ENCODE data around the gene VPS51. TPM values are rescaled to one million over a fixed set of nuclear protein-coding genes. Genes with fewer than 3 reads are reported as not detected.
"Not testable (repeated sequence)": the region's sequence is repeated elsewhere in the genome, so short reads cannot be mapped to it uniquely, and the experiment has no call there.

VPS51 gene
- total RNA-seq, 1 donor from 2014 or later: 214 TPM

DNA sequence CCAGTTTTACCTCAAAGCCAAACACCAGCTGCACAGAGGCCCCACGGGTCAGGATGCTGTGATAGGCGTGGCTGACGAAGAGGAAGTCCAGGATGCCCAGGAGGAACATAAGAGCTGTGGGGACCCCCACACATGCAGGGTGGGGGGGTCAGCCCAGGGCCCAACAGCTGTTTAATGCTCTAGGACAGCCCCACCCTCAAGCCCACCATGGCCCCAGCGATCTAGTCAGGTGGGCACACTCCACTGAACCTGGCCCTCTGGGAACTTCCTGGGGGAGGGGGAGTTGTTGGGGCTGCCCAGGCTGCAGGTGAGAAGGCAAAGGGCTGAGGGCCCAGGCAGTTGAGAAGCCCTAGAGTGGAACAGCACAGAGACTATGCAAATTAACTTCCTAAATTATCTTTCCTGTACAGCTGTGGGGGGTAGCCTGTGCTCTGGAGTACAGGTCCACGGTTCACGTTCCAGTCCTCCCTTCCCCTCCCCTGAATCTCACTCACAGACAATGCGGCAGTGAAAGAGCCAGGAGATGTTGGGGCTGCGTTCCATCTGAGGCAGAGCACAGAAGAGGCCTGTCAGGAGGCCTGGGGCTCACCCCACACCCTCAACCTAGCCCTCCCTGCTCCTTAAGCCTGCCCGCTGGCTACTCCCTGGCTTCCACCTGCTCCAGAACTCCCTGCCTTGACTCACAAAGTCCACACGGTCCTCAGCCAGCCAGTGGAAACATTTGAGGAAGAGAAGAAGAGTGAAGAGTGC lies 36.4 kb downstream of the VPS51 start:
- no peak for DNase-seq (ENCODE audit: low read depth)

DNA sequence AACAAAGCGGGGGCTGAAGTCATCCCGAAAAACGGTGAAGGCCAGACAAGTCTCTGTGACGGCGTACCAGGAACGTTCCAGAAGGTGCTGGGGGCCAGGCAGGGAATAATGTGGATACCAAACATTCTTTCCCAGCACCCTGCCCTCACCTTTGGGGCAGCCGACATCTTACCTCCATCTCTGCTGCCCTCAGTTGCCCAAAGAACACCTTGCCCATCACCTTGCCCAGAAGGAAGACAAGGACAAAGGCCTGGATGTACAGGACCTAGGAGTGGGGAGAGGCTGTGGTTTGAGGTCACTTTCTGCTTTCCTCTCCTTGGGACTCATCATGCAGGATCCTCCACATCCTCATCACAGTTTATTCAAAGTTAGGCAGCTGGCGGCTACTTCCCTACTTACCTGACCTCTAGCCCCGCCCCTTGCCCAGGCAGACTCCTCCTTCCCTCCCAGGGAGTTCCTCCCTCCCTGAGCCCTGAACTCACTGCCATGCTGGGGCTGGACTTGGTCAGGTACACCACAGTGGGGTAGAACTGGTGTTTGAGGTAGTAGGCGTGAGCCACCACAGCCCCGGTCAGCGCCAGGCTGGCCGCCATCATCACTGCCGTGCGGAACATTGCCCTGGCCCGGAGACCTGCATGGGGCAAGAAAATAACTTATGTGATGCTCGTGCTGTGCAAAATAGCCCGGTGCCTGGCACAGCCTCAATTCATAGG lies 37.1 kb downstream of the VPS51 start:
- no peak for DNase-seq (ENCODE audit: low read depth)

DNA sequence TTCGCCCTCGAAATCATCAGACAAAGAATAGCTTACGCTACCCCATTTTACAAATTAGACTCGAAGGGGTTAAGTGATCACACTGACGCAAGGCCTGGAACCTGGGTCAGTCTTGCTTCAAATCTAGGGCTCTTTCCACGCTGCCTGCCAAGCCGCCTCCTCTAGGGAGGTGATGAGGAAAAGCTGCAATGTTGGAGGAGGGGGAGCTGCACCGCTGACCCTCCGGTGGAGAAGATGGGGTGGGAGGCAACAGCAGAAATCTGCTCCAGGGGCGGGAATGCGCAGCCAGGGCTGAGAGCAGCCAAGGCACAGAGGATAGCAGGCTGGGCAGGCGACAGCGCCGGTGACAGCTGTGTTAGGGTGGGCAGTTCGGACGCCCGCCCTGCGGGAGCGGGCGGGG lies 37.7 kb downstream of the VPS51 start:
- DNase-seq (ENCODE audit: low read depth): no peak

DNA sequence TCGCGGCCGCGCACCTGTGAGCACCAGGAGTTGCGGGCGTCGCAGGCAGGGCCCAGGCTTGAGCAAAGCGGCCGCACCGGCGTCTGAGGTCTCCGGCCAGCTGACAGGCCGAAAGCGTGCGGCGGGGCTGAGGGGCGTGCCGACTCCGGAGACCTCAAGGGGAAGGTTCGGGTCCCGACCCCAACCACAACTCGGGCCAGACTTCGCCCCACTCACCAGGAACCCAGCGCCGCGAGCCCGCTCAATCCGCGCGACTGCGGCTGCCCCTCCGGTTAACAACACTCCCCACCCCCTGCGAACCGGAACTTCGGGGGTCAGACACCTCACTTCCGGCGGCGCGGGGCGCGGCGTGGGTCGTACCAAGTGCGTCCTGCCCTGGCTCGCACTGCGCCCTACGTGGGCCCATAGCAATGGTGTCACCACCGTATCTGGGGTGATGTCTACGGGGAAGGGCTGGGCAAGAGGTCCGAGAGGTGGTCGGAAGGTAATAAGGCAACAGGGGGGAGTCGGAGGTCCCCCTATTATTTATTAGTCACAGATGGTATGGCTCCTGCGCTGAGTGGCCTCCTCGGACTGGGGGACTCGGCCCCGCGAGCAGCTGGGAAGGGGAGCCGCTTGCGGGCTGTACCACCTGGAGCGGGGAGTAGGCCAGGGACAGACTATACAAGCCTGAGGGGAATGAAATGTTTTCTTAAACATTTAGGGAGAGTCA lies 38.4 kb downstream of the VPS51 start, which contains the start of gene SYVN1:
Gene SYVN1, minus strand, starts transcription at position 280 of the 712 bp plus-strand sequence. CDS start 918 bp downstream, outside the sequence.
- peak; percentile 93 for DNase-seq (ENCODE audit: low read depth)

DNA sequence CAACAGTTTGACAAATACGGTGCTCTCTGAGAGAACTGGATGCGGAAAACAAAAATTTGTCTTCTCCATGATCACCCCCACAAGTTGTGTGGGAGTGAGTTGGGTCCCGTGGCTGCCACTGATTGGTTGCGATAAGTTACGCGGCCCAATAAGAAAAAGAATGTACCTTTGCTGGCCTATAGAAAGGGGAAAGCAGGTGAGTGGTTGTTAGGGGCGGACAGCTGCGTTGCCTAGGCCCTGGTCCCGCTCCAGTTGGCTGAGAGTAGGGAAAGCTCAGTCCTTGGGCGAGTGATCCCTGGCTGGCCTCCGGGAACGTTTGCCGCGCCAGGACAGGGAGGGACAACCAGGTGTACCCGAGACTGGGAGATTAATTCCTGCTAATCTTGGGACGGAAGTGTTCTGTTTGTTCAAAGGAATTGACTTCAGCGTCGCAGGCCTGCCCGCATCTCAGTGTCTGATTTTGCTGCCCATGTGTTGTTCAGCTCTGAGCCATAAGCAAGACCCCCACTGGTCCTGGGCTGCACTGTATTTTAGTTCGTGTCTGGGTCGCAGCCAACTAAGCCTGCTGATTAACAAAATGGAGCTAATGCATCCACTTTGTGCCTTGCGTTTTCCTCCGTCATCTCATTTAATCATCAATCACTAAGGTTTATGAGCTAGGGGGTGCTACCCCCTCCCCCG lies 39.1 kb downstream of the VPS51 start:
- peak; percentile 97 for DNase-seq (ENCODE audit: low read depth)

DNA sequence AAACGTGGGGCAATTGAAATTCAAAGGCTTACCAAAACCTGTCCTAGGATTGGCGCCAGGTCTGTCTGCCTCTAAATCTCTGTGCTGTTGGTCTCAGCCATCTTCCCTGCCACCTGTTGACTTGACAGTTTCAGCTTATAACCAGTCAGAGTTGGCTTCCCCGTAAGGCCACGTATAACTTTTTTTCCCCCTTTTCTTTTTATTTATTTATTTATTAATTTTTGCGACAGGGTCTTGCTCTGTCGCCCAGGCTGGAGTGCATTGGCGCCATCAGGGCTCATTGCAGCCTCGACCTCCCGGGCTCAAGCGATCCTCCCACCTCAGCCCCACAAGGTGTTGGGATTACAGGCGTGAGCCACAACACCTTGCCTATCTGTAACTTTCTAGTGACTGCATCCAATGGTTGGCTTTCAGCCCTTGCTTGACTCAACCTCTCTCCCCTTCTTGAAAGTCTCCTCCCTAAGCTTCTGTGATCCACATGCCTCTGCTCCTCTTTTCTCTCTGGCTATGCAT lies 39.7 kb downstream of the VPS51 start:
- DNase-seq (ENCODE audit: low read depth): no peak

DNA sequence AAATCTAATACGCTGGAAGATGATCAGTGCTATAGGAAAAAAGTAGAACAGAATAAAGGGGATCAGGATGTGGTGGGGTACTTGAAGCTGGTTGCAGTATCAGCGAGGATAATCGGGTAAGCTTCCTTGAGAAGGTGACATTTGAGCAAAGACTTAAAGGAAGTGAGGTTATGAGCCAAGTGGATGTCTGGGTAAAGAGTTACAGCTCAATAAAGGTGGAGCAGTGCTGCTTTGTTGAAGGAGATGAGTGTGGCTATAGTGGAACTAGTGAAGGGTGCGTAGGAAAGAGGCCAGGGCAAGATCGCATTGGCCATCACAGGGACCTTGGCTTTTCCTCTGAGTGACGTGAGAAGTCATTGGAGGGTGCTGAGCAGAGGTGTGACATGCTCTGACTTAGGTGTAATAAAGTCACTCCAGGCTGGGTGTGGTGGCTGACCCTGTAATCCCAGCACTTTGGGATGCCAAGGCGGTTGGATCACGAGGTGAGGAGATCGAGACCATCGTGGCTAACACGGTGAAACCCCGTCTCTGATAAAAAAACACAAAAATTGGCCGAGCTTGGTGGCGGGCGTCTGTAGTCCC lies 40.6 kb downstream of the VPS51 start:
- DNase-seq (ENCODE audit: low read depth): no peak

DNA sequence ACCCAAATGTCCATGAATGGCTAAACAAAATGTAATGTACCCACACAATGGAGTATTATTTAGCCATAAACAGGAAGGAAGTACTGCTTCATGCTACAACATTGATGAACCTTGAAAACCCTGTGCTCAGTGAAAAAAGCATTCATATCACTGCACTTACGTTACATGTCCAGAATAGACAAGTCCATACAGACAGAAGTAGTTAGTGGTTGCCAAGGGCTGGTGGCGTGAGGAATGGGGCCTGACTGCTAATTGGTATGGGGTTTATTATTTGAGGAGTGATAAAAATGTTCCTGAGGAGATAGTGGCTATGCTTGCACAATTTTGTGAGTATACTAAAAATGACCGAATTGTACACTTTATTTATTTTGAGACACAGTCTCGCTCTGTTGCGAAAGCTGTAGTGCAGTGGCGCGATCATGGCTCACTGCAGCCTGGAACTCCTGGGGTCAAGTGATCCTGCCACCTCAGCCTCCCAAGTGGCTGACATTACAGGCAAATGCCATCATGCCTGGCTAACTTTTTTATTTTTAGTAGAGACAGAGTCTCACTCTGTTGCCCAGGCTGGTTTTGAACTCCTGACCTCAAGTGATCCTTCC lies 46.0 kb downstream of the VPS51 start:
- DNase-seq (ENCODE audit: low read depth): no peak

DNA sequence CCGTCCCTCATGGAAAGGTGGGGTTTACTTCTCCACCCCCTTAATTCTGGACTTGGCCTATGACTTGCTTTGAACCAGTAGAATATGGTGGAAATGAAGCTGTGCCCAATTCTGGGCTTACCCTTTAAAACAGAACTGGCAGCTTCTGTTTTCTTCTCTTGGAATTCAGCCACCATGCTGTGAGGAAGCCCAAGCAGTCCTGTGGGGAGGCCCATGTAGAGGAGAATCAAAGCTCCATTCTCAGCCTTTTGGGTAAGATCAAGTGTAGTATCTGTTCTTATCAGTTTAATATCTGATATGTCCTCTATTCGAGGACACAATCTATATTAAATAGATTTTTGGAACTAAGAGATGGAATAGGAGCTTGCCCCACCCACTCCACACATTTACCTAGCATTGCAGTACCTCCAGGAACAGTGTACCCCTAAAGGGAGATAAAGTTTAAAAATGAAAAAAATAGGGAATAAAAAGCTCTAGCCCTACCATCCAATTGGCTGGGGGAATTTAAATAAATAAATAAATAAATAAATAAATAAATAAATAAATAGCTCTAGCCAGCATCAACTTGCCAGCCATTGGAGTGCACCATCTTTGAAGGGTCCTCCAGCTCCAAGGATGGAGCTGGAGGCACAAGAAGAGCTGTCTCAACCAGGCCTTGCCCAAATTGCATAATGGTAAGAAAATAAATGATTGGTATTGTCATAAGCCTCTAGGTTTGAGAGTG lies 51.5 kb downstream of the VPS51 start:
- DNase-seq (ENCODE audit: low read depth): no peak

DNA sequence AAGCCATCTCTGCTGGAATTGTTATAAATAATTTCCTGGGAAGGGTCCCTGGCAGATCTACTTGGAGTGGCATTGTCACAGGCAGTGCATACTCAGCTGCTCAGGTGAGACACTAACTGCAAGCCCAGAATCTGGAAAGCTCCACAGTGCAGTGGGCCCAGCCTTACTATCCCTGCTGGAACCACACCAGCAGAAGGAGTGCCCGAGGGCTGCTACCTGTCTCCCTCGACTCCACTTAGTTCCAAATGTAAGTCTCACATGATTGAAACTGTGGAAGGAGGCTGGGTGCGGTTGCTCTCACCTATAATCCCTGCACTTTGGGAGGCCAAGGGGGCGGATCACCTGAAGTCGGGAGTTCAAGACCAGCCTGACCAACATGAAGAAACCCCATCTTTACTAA lies 52.6 kb downstream of the VPS51 start:
- no peak for DNase-seq (ENCODE audit: low read depth)

DNA sequence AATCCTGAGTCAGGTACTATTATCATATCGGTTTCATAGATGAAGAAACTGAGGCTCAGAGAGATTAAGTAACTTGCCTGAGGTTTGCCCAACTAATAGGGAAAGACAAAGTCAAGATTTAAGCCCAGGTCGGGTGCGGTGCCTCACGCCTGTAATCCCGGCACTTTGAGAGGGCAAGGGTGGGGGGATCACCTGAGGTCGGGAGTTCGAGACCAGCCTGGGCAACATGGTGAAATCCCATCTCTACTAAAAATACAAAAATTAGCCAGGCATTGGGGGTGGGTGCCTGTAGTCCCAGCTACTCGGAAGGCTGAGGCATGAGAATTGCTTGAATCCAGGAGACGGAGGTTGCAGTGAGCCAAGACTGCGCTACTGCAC lies 54.1 kb downstream of the VPS51 start:
- DNase-seq (ENCODE audit: low read depth): not testable (repeated sequence)

DNA sequence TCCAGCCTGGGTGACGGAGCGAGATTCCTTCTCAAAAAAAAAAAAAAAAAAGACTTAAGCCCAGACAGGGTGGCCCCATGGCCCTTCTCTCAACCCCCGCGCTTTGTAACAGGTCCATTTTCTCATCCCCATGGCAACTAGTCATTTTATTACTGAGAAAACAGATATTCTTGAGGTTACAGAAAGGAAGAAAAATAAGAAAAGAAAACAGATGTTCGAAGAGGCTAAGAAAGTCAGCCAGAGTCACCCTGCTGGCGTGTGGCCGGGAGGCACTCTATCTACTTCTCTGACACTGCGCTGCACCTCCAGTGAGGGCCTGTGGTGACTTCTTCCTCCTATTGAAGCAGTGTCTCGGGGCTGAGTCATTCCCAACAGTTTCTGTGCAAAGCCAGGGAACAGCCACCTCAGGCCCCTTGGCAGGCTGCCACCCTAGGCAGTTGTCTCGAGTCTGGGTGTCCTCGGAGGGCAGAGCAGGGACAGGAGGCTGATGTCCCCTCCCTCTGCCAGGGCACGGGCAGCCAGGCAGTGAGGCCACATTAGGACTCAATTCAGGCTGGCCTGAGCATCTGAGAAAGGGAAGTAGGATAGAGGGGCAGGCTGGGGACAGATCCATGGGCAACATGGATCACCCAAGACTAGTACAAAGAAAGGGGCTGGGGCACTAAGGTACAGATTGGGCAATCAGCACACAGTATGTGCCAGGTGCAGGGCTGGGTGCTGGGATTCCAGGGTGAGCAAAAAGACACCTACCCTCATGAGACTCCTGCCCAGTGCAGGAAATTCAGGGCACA lies 54.7 kb downstream of the VPS51 start:
- peak; percentile 99 for DNase-seq (ENCODE audit: low read depth)

DNA sequence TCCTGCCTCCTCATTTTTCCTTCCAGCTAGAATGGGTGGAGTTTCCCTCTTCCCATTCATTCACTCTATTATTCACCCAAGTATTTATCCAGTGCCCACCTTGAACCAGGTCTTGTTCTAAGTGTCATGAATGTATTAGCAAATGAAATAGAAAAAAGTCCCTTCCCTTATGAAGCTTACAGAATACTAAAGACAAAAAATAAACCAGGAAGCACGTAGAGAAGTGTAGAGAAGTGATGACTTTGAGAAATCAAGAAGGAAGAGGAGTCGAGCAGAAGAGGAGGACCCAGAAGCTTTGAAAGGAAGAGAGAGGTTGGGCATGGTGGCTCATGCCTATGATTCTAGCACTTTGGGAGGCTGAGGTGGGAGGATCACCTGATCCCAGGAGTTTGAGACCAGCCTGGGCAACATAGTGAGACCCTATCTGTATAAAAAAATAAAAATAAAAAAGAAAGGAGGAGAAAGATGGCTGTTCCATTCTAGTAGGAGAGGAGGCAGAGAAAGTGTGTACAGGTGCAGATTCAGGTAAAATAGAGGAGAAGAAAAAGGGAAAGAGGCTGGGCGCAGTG lies 55.4 kb downstream of the VPS51 start:
- DNase-seq (ENCODE audit: low read depth): no peak

DNA sequence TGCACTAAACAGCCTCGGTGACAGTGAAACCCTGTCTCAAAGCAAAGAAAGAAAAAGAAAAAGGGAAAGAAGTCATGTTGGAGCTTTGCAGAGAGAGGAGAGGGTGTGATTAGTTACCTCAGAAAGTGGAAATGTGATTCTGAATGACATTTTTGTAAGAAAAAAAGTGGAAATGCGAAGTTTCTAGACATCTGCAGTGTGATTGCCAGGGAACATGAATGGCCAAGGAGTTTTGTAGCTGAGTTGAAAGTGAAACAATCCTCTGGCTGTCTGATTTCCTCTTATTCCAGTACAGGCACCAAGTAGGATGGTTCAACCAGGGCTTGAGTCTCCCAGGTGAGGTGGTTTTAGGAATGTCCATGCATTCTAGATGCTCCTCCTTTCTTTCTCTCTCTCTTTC lies 56.1 kb downstream of the VPS51 start:
- no peak for DNase-seq (ENCODE audit: low read depth)

DNA sequence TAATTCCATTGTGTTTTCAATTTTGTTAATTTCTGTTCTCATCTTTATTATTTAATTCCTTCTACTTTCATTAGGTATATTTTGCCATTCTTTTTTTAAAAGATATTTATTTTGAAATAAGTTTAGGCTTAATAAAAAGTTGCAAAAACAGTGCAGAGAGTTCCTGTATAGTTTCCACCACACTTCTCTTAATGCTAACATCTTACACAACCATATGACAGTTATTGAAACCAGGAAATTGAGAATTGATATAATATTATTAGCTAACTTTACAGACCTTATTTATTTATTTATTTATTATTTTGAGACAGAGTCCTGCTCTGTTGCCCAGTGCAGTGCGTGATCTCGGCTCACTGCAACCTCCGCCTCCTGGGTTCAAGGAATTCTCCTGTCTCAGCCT lies 60.2 kb downstream of the VPS51 start:
- no peak for DNase-seq (ENCODE audit: low read depth)

DNA sequence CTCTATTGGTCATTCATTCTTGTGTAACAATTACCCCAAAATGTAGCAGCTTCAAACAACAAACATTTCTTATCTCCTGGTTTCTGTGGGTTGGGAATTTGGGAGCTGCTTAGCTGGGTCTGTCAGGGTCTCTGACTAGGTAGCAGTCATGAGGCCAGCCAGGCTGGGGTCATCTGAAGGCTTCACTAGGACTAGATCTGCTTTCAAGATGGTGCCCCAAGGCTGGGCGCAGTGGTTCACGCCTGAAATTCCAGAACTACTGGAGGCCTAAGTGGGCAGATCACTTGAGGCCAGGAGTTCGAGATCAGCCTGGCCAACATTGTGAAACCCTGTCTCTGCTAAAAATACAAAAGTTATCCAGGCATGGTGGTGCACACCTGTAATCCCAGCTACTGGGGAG lies 60.9 kb downstream of the VPS51 start:
- DNase-seq (ENCODE audit: low read depth): no peak

DNA sequence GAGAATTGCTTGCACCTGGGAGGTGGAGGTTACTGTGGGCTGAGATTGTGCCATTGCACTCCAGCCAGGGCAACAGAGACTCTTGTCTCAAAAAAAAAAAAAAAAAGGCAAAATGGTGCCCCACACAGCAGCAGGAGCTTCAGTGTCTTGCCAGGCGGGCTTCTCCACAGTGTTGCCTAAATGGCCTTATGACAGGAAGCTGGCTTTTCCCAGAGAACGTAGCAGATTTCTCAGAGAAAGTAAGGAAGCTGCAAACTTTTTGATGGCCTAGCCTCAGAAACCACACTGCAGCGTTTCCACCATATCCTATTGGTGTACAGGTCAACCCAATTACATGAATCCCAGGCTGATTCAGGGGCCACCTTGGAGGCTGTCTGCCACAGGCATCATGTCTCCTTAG lies 61.3 kb downstream of the VPS51 start:
- DNase-seq (ENCODE audit: low read depth): no peak

DNA sequence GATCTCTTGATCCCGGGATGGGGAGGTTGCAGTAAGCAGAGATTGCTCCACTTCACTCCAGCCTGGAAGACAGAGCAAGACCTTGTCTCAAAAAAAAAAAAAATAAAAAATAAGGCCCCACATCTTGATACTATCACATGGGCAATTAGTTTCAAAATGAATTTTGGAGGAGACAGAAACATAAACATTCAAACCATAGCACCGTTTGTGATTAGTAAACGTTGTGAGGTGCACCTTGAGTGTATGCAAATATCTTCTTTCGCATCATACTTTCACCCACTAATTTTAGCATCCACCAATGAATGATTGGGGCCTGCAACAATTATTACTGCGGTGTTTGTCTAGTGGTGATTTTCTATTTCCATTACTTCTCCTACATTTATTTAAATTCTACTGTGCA lies 63.0 kb downstream of the VPS51 start:
- no peak for DNase-seq (ENCODE audit: low read depth)

DNA sequence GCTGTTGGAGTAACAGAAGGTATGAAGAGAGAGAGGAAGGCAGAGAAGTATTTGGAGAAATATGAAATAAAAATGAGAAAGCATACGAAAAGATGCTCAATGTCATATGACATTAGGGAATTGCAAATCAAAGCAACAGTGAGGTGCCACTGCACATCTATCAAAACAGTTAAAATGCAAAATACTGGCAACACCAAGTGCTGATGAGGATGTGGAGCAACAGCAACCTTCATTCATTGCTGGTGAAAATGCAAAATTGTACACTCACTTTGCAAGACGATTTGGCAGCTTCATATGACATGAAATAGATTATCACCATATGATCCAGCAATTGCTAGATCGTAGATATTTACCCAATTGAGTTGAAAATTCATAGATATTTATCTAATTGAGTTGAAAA lies 64.6 kb downstream of the VPS51 start:
- DNase-seq (ENCODE audit: low read depth): no peak

Data from myocyte (in vitro differentiated cells).